GM19035 (cell line): Measurements from ENCODE around the gene CST7.
"Not testable (repeated sequence)": the region's sequence is repeated elsewhere in the genome, so short reads cannot be mapped to it uniquely, and the experiment has no call there.

Source experiments
- ATAC-seq: cut with Tn5 transposase; IDR thresholded peaks from one replicate; pipeline ENCODE4 v1.9.1; 2021; ENCODE audit not compliant: unreplicated experiment

CST7 gene

DNA sequence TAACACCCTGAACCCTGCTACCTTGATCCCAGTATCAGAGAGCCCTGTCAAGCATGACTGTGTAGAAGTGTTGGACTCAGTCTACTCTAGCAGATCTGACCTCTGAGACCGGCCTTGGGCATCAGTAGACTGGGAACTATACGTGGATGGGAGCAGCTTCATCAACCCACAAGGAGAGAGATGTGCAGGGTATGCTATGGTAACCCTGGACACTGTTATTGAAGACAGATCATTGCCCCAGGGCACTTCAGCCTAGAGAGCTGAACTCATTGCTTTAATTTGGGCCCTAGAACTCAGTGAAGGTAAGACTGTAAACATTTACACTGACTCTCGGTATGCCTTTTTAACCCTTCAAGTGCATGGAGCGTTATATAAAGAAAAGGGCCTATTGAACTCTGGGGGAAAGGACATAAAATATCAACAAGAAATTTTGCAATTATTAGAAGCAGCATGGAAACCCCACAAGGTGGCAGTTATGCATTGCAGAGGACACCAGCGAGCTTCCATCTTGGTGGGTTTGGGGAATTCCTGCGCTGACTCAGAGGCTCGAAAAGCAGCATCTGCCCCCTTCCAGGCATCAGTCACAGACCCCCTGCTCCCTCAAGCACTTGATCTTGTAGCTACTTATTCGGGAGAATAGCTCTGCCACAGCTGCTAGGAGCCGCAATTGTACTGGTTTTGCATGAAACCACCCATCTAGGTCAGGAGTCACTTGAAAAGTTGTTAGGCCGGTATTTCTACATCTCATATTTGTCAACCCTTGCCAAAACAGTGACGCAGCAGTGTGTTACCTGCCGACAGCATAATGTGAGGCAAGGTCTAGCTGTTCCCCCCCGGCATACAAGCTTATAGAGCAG, 19.0 kb upstream of the CST7 start:
- ATAC-seq = not testable (repeated sequence)

DNA sequence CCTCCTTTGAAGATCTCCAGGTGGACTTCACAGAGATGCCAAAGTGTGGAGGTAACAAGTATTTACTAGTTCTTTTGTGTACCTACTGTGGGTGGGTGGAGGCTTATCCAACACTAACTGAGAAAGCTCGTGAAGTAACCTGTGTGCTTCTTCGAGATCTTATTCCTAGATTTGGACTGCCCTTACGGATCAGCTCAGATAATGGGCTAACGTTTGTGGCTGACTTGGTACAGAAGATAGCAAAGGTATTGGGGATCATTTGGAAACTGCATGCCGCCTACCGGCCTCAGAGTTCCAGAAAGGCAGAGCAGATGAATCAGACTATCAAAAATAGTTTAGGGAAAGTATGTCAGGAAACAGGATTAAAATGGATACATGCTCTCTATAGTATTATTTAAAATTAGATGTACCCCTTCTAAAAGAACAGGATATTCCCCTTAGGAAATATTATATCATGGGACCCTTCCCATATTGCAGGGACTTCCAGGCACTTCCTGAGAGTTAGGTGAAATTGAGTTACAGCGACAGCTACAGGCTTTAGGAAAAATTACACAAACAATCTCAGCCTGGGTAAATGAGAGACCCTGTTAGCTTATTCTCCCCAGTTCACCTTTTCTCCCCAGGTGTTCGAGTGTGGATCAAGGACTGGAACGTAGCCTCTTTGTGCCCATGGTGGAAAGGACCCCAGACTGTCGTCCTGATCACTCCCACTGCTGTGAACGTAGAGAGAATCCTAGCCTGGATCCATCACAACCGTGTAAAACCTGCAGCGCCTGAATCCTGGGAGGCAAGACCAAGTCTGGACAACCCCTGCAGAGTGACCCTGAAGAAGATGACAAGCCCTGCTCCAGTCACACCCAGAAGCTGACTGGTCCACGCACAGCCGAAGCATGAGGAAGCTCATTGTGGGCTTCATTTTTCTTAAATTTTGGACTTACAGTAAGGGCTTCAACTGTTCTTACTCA, 18.1 kb upstream of the CST7 start:
- not testable (repeated sequence) for ATAC-seq

DNA sequence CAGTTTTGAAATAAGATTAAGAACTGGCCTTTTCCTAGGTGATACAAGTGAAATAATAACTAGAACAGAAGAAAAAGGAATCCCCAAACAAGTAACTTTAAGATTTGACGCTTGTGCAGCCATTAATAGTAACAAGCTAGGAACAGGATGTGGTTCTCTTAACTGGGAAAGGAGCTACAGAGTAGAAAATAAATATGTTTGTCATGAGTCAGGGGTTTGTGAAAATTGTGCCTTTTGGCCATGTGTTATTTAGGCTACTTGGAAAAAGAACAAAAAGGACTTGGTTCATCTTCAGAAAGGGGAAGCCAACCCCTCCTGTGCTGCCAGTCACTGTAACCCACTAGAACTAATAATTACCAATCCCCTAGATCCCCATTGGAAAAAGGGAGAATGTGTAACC, 17.2 kb upstream of the CST7 start:
- ATAC-seq = not testable (repeated sequence)

DNA sequence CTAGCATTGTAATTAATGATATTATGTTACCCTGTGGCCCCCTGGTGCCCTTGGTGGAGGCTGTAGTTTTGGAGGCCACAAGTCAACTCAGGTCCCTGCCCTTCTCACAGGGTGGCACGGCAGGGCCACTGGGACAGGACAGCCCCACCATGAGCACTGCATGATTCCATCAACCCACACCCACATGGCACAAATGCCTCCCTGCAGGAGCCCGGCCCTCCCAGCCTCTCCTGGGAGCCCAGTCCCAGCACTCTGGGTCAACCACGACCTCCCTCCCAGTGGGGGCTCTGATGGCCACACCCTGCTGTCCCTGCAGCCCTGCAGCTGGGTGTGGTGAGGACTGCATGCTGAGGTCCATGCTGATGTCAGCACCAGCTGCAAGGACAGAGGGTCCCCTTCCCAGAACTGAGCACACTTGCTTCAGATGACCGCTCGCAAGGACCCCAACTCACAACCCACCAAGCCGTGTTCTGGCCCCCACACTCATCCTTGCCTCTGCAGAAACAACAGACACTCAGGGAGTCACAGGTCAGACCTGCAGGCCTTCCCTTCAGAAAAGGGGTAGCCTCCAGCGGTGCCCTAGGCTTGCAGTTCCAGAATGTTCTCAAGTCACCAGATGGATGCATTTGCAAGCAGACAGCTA, 15.7 kb upstream of the CST7 start:
- ATAC-seq = no peak

DNA sequence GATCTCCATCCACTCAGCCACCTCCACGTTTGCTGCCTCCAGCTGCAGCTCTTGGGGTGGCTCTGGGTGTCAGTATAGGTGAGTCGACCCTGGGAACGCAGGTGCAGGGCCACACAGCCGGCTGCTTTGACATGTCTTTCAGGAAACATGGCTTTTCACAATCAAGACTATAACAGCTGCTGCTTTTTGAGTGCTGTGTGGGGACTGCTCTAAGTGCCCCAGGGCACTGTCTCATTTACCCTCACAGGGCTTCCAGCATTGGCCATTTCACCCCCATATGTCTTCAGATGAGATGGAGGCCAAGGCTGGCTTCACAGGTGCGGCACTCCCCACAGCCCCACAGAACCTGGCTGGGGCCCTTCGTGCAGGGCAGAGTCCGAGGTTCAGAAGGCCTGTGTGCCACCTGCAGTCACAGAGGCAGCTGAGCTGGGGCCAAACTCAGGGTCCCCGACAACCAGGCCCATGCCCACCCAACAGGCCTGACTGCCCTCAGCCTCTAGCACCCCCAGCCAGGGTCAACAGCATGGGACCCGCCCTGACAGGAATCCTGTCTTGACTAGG, 14.9 kb upstream of the CST7 start:
- no peak for ATAC-seq

DNA sequence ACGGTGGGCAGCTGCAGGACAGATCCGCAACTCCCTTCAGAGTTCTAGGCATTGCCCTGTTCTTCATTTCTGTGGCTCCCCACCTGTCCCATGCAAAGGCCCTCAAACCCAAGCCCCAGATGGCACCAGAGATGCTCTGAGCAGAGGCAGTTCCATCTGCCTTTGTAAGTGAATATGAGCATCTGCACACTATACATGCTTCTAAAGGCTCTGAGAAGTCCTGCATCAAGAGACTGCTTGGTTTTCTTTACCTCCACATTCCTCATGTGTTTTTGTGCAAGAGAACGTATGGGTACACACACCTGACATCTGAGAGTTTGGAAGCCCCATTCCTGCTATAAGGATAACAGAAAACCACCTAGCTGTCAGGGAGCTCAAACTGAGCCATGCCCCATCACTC, 14.4 kb upstream of the CST7 start:
- no peak for ATAC-seq

DNA sequence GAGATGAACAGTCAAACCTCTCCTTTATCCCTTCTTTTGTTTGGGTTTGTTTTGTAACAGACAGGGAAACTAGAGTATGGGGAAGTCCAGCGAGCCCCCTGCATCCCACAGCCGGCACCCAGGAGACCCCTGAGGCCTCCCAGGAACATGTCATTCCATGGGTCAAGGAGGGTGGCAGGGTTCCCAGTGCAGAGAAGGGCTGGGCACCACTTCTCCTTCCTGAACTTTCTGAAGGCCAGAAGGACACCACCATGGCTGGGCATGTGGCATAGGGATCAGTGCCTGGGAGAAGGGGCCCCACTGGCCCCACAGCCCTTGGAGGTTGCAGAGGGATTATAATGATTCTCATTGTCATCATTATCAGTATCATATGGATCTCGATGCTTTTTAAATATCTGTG, 13.9 kb upstream of the CST7 start:
- ATAC-seq = no peak

DNA sequence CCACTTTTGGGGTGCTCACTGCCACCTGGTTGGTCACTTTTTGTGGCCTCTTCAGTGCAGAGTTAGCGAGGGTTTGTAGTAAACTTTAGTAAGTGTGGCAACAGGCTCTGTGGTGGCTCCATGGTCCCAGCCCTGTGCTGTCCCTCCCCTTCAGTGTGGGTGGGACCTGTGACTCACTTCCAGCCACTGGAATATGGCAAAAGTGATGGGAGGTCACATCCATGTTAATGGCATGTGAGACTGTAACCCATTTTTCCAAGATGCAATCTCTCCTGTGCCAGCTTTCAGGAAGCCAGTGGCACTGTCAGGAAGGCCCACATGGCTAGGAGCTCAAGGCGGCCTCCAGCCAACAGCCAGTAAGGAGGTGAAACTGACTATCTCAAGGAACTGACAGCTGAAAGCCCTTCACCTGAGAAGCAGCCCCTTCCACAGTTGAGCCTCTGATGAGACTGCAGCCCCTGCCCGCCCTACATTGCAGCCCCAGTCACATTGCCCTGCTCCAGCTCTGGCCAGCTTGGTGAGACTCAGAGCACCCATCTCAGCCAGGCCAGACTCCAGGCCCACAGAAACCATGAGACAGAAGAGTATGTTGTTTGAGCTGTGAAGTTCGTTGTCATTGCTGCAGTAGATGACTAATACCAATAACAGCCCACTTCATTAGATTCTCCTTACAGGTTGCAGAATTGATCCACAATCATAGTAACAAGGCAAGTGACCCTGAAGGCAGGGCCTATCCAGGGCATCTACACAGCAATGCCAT, 13.1 kb upstream of the CST7 start:
- ATAC-seq = no peak

DNA sequence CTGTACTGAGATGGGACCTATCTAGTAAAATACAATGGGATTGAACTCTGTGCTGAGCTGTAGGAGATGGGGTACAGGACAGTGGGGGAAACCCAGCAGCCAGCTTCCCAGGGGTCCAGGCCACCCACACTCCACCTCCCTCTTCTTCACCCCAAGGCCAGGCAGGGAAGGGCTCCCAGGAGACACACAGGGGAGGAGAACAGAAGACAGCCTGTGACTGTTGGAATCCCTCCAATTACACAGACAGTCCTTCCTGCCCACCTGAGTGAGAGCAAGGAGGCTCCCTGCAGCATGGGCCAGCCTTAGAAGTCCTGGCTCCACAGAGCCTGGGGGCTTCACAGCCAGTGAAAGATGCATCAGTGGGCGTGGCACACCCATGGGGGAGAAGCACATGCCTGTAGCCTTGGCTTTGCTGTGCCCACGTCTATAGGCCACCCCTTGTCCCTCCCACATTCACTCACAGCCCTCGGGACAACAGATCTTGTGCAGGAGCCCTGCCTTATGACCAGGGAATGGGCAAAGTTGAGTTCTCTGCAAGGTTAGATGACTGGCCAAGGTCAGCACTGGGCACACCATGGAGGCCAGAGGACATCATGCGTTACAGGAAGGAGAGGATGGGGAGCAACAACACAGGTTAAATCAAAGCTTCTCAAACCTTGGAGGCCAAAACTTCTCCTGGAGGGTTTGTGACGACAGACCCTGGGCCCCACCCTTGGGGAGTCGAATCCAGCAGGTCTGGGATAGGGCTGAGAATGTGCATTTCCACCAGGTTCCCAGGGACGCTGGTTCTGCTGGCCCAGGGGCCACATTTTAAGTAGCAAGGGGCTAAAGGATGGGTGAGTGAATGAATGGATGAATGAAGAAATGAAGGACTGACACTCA, 12.3 kb upstream of the CST7 start:
- ATAC-seq = no peak

DNA sequence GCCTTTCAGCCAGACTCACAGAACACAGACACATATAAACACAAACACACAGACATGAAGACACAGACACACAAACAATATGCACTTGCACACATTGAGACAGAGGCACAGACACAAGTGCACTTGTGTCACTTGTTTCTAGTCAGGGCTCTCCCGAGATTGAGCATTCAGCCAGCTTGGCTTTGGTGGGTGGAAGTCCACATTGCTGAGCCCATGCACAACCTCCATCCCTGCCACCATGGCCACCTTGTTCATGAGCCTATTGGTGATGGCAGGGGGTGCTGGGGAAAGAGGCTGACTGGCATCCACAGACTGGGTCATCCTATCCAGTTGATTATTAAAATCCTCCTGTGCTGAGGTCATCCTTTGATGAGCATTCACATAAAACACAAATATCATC, 11.5 kb upstream of the CST7 start:
- no peak for ATAC-seq

DNA sequence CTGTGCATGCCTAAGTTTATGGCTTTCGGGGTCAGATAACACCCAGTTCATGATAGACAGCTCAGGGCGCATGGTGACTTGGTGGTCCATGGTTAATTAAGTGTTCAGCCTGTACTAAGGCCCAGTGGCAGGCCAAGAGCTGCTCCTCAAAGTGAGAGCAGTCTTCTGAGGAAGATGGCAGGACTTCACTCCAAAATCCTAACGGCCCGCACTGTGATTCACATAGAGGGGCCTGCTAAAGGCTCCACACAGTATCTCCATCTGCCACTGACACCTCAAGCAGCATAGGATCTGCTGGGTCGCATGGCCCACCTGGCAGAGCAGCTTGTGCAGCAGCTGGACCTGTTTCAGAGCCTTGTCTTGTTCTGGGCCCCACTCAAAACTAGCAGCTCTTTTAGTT, 10.6 kb upstream of the CST7 start:
- no peak for ATAC-seq

DNA sequence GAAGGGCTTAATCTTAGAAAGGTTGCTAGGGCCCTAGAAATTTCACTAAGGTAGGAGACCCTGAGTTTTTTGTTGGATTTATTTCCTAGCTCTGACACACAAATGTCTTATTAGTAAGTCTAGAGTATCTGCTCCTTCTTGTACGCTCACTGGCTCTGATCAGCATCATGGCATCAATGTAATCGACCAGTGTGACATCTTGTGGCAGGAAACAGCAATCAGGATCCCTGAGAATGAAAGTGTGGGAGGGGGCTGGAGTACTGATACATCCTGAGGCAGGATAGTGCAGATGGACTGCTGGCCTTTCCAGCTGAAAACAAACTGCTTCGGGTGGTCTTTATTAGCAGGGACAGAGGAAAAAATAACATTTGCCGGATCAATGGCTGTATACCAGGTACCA, 10.0 kb upstream of the CST7 start:
- no peak for ATAC-seq

DNA sequence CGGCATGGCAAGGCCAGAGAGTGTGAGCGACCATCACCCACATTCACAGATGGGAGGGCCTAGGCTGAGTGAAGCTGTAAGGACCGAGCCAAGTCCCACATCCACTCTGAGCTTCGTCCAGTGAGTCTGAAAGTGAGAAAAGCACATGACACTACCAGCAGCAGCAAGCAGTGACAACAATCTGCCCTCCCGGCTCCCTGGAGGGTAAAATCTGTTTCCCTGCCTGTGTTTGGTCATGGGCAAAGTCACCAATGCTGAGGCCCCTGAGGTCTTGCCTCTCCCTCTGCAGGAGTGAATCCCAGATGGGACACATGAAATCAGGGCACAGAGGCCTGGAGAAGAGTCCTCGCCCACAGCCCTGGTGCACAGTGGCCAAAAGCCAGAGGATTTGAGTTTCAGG, 6.4 kb upstream of the CST7 start:
- no peak for ATAC-seq

DNA sequence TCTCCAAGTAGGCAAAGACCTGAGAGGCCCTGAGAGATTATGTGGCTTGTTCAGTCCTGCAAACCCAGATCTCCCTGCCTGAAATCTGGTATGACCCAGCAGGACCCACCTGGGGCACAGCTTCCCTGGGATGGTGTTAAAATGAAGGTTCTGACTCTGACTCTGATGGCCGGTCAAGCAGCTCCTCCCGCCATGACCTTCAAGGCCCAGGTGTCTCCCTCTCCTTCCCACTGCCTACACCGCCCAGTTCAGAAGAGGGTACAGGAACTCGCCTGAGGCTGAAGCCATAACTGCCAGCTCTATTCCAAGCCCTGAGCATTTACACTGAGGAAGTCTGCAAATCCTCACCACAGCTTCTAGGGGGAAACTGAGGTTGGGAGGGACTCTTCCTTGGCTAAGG, 5.9 kb upstream of the CST7 start:
- no peak for ATAC-seq

DNA sequence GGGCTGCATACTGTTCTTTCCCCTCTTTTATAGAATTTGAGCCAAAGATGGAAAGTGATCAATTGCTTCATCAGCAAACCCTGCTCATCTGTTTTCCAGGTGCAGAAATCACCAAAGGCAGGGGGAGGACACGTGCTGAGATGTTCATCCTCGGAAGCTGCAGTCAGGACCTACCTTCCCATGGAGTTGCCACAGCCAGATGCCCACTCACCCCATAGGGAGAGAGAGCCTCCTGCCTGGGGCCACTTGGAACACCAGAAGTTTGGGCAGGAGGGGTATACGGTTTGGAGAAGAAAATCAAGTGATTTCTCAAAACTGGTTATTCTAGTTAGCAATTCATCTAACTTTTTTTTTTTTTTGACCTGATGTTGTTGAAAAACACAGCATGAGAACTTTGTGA, 5.3 kb upstream of the CST7 start:
- ATAC-seq = no peak

DNA sequence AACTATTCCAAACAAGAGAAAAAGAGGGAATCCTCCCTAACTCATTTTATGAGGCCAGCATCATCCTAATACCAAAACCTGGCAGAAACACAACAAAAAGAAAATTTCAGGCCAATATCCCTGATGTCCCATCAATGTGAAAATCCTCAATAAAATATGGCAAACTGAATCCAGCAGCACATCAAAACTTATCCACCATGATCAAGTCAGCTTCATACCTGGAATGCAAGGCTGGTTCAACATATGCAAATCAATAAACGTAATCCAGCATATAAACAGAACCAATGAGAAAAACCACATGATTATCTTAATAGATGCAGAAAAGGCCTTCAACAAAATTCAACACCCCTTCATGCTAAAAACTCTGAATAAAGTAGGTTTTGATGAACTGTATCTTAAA, 2.7 kb upstream of the CST7 start:
- ATAC-seq = not testable (repeated sequence)

DNA sequence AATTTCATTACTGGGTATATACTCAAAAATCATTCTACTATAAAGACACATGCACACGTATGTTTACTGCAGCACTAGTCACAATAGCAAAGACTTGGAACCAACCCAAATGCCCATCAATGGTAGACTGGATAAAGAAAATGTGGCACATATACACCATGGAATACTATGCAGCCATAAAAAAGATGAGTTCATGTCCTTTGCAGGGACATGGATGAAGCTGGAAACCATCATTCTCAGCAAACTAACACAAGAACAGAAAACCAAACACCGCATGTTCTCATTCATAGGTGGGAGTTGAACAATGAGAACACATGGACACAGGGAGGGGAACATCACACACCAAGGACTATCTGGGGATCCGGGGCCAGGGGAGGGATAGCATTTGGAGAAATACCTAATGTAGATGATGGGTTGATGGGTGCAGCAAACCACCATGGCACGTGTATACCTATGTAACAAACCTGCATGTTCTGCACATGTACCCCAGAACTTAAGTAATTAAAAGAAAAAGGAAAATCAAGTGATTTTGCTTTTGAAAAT, 602 bp upstream of the CST7 start:
- ATAC-seq = not testable (repeated sequence)

DNA sequence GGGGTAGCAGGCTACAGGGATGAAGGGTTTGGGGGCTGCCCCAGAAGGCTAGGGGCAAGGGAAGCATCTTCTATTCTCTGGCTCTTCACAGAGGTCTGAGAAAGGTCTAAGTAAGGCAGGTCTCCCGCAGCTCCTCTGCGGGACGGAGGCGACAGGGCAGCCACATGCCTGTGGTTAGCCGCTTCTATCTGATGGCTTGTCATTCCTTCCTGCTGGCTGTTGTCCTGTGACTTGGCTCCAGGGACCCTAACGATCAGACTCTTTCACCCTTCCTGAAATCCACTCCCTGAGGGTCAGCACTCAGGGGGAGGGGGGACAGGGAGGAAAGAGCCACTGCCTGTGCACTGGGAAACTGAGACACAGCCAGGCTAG, 673 bp downstream of the CST7 start:
- no peak for ATAC-seq

DNA sequence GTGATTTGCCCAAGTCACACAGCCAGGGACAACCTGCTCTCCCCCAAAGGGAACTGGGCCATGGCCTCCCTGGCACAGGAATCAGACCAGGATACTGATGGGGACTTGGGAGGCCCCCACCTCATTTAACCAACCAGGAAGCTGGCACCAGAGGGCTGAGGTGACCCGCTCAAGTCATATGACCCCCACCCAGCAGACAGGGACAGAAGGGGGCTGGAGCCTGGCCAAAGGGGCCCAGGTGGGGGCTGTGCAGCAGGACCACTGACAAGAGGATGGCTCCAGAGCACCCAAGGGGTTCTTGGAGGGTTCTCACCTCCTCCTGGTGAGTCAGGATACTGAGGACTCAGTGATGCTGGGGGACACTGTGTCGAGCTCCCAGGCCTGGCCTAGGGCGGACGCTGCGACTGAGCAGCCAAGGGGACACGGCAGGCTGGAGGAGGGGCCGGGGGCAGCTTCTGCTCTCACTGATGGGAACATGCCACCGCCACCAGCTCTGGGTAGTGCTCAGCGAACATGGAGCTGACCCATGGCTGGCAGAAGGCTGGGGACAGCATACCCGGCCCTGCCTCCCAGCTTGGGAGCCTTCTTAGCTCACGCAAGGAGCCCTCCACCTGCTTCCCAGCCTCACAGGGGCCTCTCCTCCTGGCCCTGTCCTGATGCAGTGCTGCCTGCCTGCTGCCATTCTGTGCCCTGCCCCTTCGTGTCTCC, 1.2 kb downstream of the CST7 start:
- no peak for ATAC-seq
